IPS-20b (cell line): ENCODE results near the gene KIAA0930.
"Not testable (repeated sequence)": the region's sequence is repeated elsewhere in the genome, so short reads cannot be mapped to it uniquely, and the experiment has no call there.

Experiments used
- H3K27ac ChIP-seq: one replicate; pipeline ENCODE4 v1.5.1; 2013; ENCODE audit warnings: low read length
- H3K27me3 ChIP-seq: 2 replicates; pipeline ENCODE4 v1.6.1; 2013; ENCODE audit warnings: mild to moderate bottlenecking, low read length, inconsistent platforms; ENCODE audit not compliant: insufficient read depth
- H3K36me3 ChIP-seq: 2 replicates; pipeline ENCODE4 v1.6.1; 2013; ENCODE audit warnings: low read depth, mild to moderate bottlenecking, inconsistent platforms, low read length, moderate library complexity; ENCODE audit not compliant: insufficient read depth
- H3K4me1 ChIP-seq: 2 replicates; pipeline ENCODE4 v1.6.1; 2013; ENCODE audit warnings: mild to moderate bottlenecking, control low read depth, inconsistent platforms, low read length, moderate library complexity; ENCODE audit not compliant: insufficient read depth
- H3K4me3 ChIP-seq: 2 replicates; pipeline ENCODE4 v1.5.1; 2013; ENCODE audit warnings: mild to moderate bottlenecking, low read length, inconsistent platforms
- H3K9ac ChIP-seq: 2 replicates; pipeline ENCODE4 v1.6.1; 2013; ENCODE audit warnings: low read depth, mild to moderate bottlenecking, inconsistent platforms, low read length, moderate library complexity
- H3K9me3 ChIP-seq: 2 replicates; pipeline ENCODE4 v1.6.1; 2013; ENCODE audit warnings: mild to moderate bottlenecking, low read depth, low read length, inconsistent platforms; ENCODE audit not compliant: insufficient read depth

The KIAA0930 gene

GRCh38 chr22:45191746-45192145 lies 48.9 kb downstream of the KIAA0930 start:
- H3K27ac ChIP-seq, H3K9me3 ChIP-seq, H3K27me3 ChIP-seq, H3K9ac ChIP-seq, H3K4me3 ChIP-seq: not testable (repeated sequence)
- Histone ChIP-seq H3K36me3 (peaks cover 25% of the 10 kb centered on the region; the same call in 1 of the 2 replicates), H3K4me1 (peaks cover 12% of the 10 kb centered on the region; the same call in 1 of the 2 replicates)

GRCh38 chr22:45190202-45190872 lies 50.4 kb downstream of the KIAA0930 start:
- no peak overlapping the region for H3K4me3 ChIP-seq

GRCh38 chr22:45188779-45189178 lies 51.9 kb downstream of the KIAA0930 start:
- Histone ChIP-seq H3K4me3 (no peak overlapping the region), H3K4me1 (peaks cover 12% of the 10 kb centered on the region; the same call in 1 of the 2 replicates), H3K27ac (no peak overlapping the region), H3K27me3 (no peaks in the 10 kb centered on the region), H3K36me3 (peaks cover 48% of the 10 kb centered on the region), H3K9me3 (no peaks in the 10 kb centered on the region), H3K9ac (no peak overlapping the region)

More at GRCh38 chr22:45190202-45190872, 50.4 kb downstream of the KIAA0930 start:
- Histone ChIP-seq H3K9me3 (no peaks in the 10 kb centered on the region), H3K36me3 (peaks cover 33% of the 10 kb centered on the region), H3K27me3 (no peaks in the 10 kb centered on the region), H3K4me1 (peaks cover 12% of the 10 kb centered on the region; the same call in 1 of the 2 replicates), H3K9ac (no peak overlapping the region), H3K27ac (no peak overlapping the region)

- Histone ChIP-seq H3K4me1 (peaks cover 8% of the 10 kb centered on the region; the same call in 1 of the 2 replicates), H3K9me3 (no peaks in the 10 kb centered on the region), H3K9ac (no peak overlapping the region), H3K27me3 (no peaks in the 10 kb centered on the region), H3K36me3 (peaks cover 57% of the 10 kb centered on the region), H3K4me3 (no peak overlapping the region), H3K27ac (no peak overlapping the region)
Measured at GRCh38 chr22:45187891-45188290, 52.8 kb downstream of the KIAA0930 start.

- Histone ChIP-seq H3K36me3 (peaks cover 72% of the 10 kb centered on the region), H3K4me3 (no peak overlapping the region), H3K9me3 (no peaks in the 10 kb centered on the region), H3K27me3 (no peaks in the 10 kb centered on the region), H3K9ac (no peak overlapping the region), H3K27ac (no peak overlapping the region), H3K4me1 (peaks cover 11% of the 10 kb centered on the region; the same call in 1 of the 2 replicates)
Measured at GRCh38 chr22:45185718-45186514, 54.8 kb downstream of the KIAA0930 start.

- Histone ChIP-seq H3K9ac (no peak overlapping the region), H3K4me3 (no peak overlapping the region), H3K4me1 (peaks cover 12% of the 10 kb centered on the region; the same call in 1 of the 2 replicates), H3K36me3 (peaks cover 91% of the 10 kb centered on the region), H3K27me3 (no peaks in the 10 kb centered on the region), H3K27ac (no peak overlapping the region), H3K9me3 (no peaks in the 10 kb centered on the region)
Measured at GRCh38 chr22:45183974-45184373, 56.7 kb downstream of the KIAA0930 start.

GRCh38 chr22:45181766-45182165 lies 58.9 kb downstream of the KIAA0930 start:
- peak overlapping the region; percentile 7 for H3K27ac ChIP-seq
- no peak overlapping the region for H3K4me3 ChIP-seq
- H3K9me3 ChIP-seq = no peaks in the 10 kb centered on the region
- peaks cover 87% of the 10 kb centered on the region for H3K36me3 ChIP-seq
- H3K27me3 ChIP-seq = no peaks in the 10 kb centered on the region
- H3K4me1 ChIP-seq = peaks cover 12% of the 10 kb centered on the region; the same call in 1 of the 2 replicates
- peak overlapping the region; percentile 45; the same call in 1 of the 2 replicates for H3K9ac ChIP-seq

- Histone ChIP-seq H3K36me3 (peaks cover 87% of the 10 kb centered on the region), H3K4me1 (peaks cover 12% of the 10 kb centered on the region; the same call in 1 of the 2 replicates), H3K27ac (peak overlapping the region; percentile 7), H3K4me3 (no peak overlapping the region), H3K9me3 (no peaks in the 10 kb centered on the region), H3K27me3 (no peaks in the 10 kb centered on the region), H3K9ac (peak overlapping the region; percentile 45; the same call in 1 of the 2 replicates)
Measured at GRCh38 chr22:45181240-45181639, 59.5 kb downstream of the KIAA0930 start.

- Histone ChIP-seq H3K27me3 (no peaks in the 10 kb centered on the region), H3K9ac (no peak overlapping the region), H3K4me1 (peaks cover 12% of the 10 kb centered on the region; the same call in 1 of the 2 replicates), H3K4me3 (no peak overlapping the region), H3K36me3 (peaks cover 87% of the 10 kb centered on the region), H3K9me3 (no peaks in the 10 kb centered on the region), H3K27ac (no peak overlapping the region)
Measured at GRCh38 chr22:45180146-45180679, 60.5 kb downstream of the KIAA0930 start.

GRCh38 chr22:45179276-45180049 lies 61.2 kb downstream of the KIAA0930 start:
- no peak overlapping the region for H3K27ac ChIP-seq
- peaks cover 12% of the 10 kb centered on the region; the same call in 1 of the 2 replicates for H3K4me1 ChIP-seq
- peaks cover 87% of the 10 kb centered on the region for H3K36me3 ChIP-seq
- H3K9ac ChIP-seq = no peak overlapping the region
- H3K27me3 ChIP-seq = no peaks in the 10 kb centered on the region
- no peaks in the 10 kb centered on the region for H3K9me3 ChIP-seq
- no peak overlapping the region for H3K4me3 ChIP-seq
